Upper lobe of left lung (tissue), 6 donors: Measurements from ENCODE around the gene CBL. TPM values are rescaled to one million over a fixed set of nuclear protein-coding genes. Genes with fewer than 3 reads are reported as not detected.

ENCODE experiments used
- ATAC-seq, 2 donors: fragments of 200-7000 bp; cut with Tn5 transposase; one replicate each; pipeline ENCODE4 v1.9.1; 2022; ENCODE audit warnings: mild to moderate bottlenecking in 2 of 2, moderate library complexity in 2 of 2; ENCODE audit not compliant: low FRiP score in 2 of 2
- DNase-seq, 2 donors: peaks; one replicate each; pipeline ENCODE4 v3.0.0-alpha.2; 2019 to 2020
- H3K27ac ChIP-seq, 4 donors: fragments of 200-600 bp; sonication (generic); one replicate each; pipeline ENCODE4 v1.5.1; 2016 to 2019
- H3K27me3 ChIP-seq, 4 donors: fragments of 200-600 bp; sonication (generic); one replicate each; pipeline ENCODE4 v1.5.1; 2017 to 2019
- H3K36me3 ChIP-seq, 4 donors: fragments of 200-600 bp; sonication (generic); one replicate each; pipeline ENCODE4 v1.5.1; 2016 to 2019
- H3K4me1 ChIP-seq, 4 donors: fragments of 200-600 bp; sonication (generic); one replicate each; pipeline ENCODE4 v1.5.1; 2018 to 2019
- H3K4me3 ChIP-seq, 4 donors: fragments of 200-600 bp; sonication (generic); one replicate each; pipeline ENCODE4 v1.5.1; 2017 to 2019; ENCODE audit warnings: mild to moderate bottlenecking in 2 of 4, moderate library complexity in 1 of 4
- H3K9me3 ChIP-seq, 4 donors: fragments of 200-600 bp; sonication (generic); one replicate each; pipeline ENCODE4 v1.5.1; 2018 to 2019
- CTCF ChIP-seq, 6 experiments: fragments of 450-650 bp in 4 of 6; fragments of 200-600 bp in 2 of 6; sonication (generic) in 2 of 6; IDR thresholded peaks; one replicate each; pipeline ENCODE4 v1.5.1; 2016 to 2019; ENCODE audit warnings: antibody characterized with exemption in 6 of 6
- EP300 ChIP-seq, 4 donors: sonication (generic); formaldehyde crosslinking; IDR thresholded peaks; one replicate each; pipeline ENCODE4 v1.5.1; 2017; ENCODE audit warnings: antibody characterized with exemption in 4 of 4, control low read depth in 2 of 4
- POLR2A ChIP-seq, 4 donors: fragments of 450-650 bp; IDR thresholded peaks; one replicate each; pipeline ENCODE4 v1.5.1; 2016 to 2017; ENCODE audit warnings: antibody characterized with exemption in 4 of 4, mild to moderate bottlenecking in 2 of 4
- POLR2AphosphoS5 ChIP-seq, 2 donors: sonication (generic); formaldehyde crosslinking; IDR thresholded peaks; one replicate each; pipeline ENCODE4 v1.5.1; 2017; ENCODE audit warnings: antibody characterized with exemption in 2 of 2
- WGBS, 2 donors: methylation state at CpG; one replicate each; pipeline ENCODE4 v1.1.5; 2017 to 2018; 5-methylcytosine and 5-hydroxymethylcytosine counted together
- total RNA-seq, 6 donors: library from RNA; depleted of rRNA in 4 of 6; stranded (reverse); fragments of >200 nt in 4 of 6; gene quantifications; one replicate each; pipeline versions ENCODE4 v1.1.0 to v1.2.1, GENCODE V29; 2016 to 2021
- donor health status: DM: no; HTN: no; CAD: no; lungs with moderate emphysema.
- donor health status: DM: no; HTN: yes; CAD: no; lungs with severe emphysema.

CBL gene
- total RNA-seq, 6 donors from 2014 or later: 15.4 to 32.2 (median 18.9) TPM

GRCh38 chr11:119168471-119169281, 37.5 kb upstream of the CBL start, which contains the start of gene NLRX1:
Gene NLRX1, plus strand, starts transcription at chr11:119168725. Its CDS starts 2,679 bp downstream, at chr11:119171404.
- Histone ChIP-seq H3K4me1 (peaks cover 0 to 8% (median 6%) of the 10 kb centered on the region in 4 donors), H3K27ac (peak within 1 kb of the TSS; percentile 94 to 98 (median 96)), H3K27me3 (no peaks in the 10 kb centered on the region), H3K36me3 (peaks cover 0 to 6% (median 5%) of the 10 kb centered on the region in 4 donors), H3K9me3 (no peaks in the 10 kb centered on the region), H3K4me3 (peak within 1 kb of the TSS; percentile 61 to 88 (median 87))
- WGBS, 2 donors: 10 to 14% methylated on average over 16 to 34 of the region's 63 CpGs
- peak in 3 of 4 donors; percentile 46 to 86 (median 85) for TF ChIP-seq POLR2A (IDR thresholded peaks at IDR 0.05)
- peak; percentile 69 to 79 for TF ChIP-seq POLR2AphosphoS5 (IDR thresholded peaks at IDR 0.05)
- TF ChIP-seq CTCF (IDR thresholded peaks at IDR 0.05): peak; percentile 90 to 95 (median 92)
- TF ChIP-seq EP300 (IDR thresholded peaks at IDR 0.05): no peak
- DNase-seq: peak; percentile 92 to 94
- peak; percentile 94 to 98 for ATAC-seq

- peaks cover 0 to 12% (median 10%) of the 10 kb centered on the region in 4 donors for H3K36me3 ChIP-seq
- H3K4me3 ChIP-seq: peak overlapping the region; percentile 61 to 88 (median 87)
- TF ChIP-seq POLR2AphosphoS5 (IDR thresholded peaks at IDR 0.05) (peak in 1 of 2 donors; percentile 46), CTCF (IDR thresholded peaks at IDR 0.05) (no peak)
- H3K27me3 ChIP-seq: no peaks in the 10 kb centered on the region
- DNase-seq (peak; percentile 77 to 83), ATAC-seq (peak; percentile 64 to 77)
- peaks cover 0 to 8% (median 6%) of the 10 kb centered on the region in 4 donors for H3K4me1 ChIP-seq
- no peaks in the 10 kb centered on the region for H3K9me3 ChIP-seq
- whole genome bisulfite sequencing, 2 donors: 18 to 39% methylated on average over 2 to 14 of the region's 15 CpGs
- peak overlapping the region; percentile 94 to 98 (median 96) for H3K27ac ChIP-seq
Measured at GRCh38 chr11:119169282-119169719, 36.8 kb upstream of the CBL start.

GRCh38 chr11:119172513-119172912, 33.6 kb upstream of the CBL start:
- H3K4me1 ChIP-seq: peaks cover 0 to 8% (median 6%) of the 10 kb centered on the region in 4 donors
- H3K27me3 ChIP-seq: no peaks in the 10 kb centered on the region
- WGBS, 2 donors: 83 to 88% methylated on average over 2 of the region's 2 CpGs
- TF ChIP-seq POLR2AphosphoS5 (IDR thresholded peaks at IDR 0.05) (no peak), EP300 (IDR thresholded peaks at IDR 0.05) (no peak), POLR2A (IDR thresholded peaks at IDR 0.05) (no peak), CTCF (IDR thresholded peaks at IDR 0.05) (no peak)
- H3K36me3 ChIP-seq: peaks cover 6 to 37% (median 24%) of the 10 kb centered on the region in 4 donors
- H3K9me3 ChIP-seq: no peaks in the 10 kb centered on the region
- peak in 1 of 2 donors; percentile 16 for DNase-seq
- H3K4me3 ChIP-seq: no peak overlapping the region
- H3K27ac ChIP-seq: no peak overlapping the region
- no peak for ATAC-seq

- H3K27ac ChIP-seq: no peak overlapping the region
- H3K36me3 ChIP-seq: peaks cover 6 to 42% (median 27%) of the 10 kb centered on the region in 4 donors
- TF ChIP-seq CTCF (IDR thresholded peaks at IDR 0.05): no peak
- TF ChIP-seq POLR2A (IDR thresholded peaks at IDR 0.05): no peak
- TF ChIP-seq POLR2AphosphoS5 (IDR thresholded peaks at IDR 0.05): no peak
- no peak for TF ChIP-seq EP300 (IDR thresholded peaks at IDR 0.05)
- WGBS, 2 donors: 93 to 96% methylated on average over 21 of the region's 21 CpGs
- peak in 1 of 2 donors; percentile 65 for DNase-seq
- no peaks in the 10 kb centered on the region for H3K27me3 ChIP-seq
- ATAC-seq: no peak
- H3K9me3 ChIP-seq: no peaks in the 10 kb centered on the region
- H3K4me1 ChIP-seq: peaks cover 0 to 7% (median 5%) of the 10 kb centered on the region in 4 donors
- no peak overlapping the region for H3K4me3 ChIP-seq
Measured at GRCh38 chr11:119173453-119173852, 32.7 kb upstream of the CBL start.
